ENCODE results near the gene COL3A1. TPM values are rescaled to one million over a fixed set of nuclear protein-coding genes. Genes with fewer than 3 reads are reported as not detected.

COL3A1 gene
- total RNA-seq, 5 donors from 2014 or later (not counting 1 experiment from before 2014, with no cell fraction given), result 0.79 to 2.0 (median 1.3) TPM; not detected in 2

DNA sequence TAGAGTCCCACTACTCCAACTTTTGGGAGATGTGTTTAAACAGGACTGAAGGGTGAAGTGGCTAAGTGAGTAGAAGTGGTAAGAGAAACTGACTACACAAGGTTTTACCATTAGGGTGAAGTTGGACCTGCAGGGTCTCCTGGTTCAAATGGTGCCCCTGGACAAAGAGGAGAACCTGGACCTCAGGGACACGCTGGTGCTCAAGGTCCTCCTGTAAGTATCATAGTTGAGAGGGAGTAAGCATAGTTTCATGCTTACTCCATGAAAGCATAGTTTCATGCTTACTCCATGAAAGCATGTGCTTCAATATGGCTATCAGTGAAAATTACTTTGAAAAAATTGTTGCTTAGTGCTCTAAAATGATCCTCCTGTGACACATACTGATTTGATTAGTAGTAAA is 19.1 kb downstream of the COL3A1 start:
- Histone ChIP-seq H3K36me3 (ENCODE audit: control insufficient read depth in 2 of 2, extremely low read depth in 1 of 2, insufficient read depth in 1 of 2, low read length in 1 of 2) (no peaks in the 10 kb centered on the region), H3K27me3 (replicated peaks in 1 of 2; ENCODE audit: control insufficient read depth in 2 of 2, extremely low read depth in 1 of 2, insufficient read depth in 2 of 2, low read length in 1 of 2) (no peaks in the 10 kb centered on the region), H3K27ac (ENCODE audit: low read length) (no peak overlapping the region), H3K4me1 (ENCODE audit: control insufficient read depth in 1 of 2, extremely low read depth in 1 of 2, insufficient read depth in 2 of 2, low read length in 2 of 2) (no peaks in the 10 kb centered on the region), H3K9me3 (no peaks in the 10 kb centered on the region), H3K4me3 (ENCODE audit: control insufficient read depth in 1 of 2, extremely low read depth in 1 of 2, low read length in 1 of 2) (no peak overlapping the region)
- H3K4me3 Mint-ChIP-seq, result no peak overlapping the region
- POLR2A ChIA-PET, result no interaction called here
- H3K36me3 Mint-ChIP-seq, result no peaks in the 10 kb centered on the region
- DNase-seq (no peak), ATAC-seq (replicated peaks in 1 of 4) (no peak)
- H3K27ac Mint-ChIP-seq, result no peak overlapping the region
- H3K4me1 Mint-ChIP-seq, result no peaks in the 10 kb centered on the region
- CTCF ChIA-PET, result no interaction called here
- no CpG with 5 or more reads among the region's 1 CpG for WGBS (ENCODE audit: insufficient coverage)
- peaks cover 0 to 1% of the 10 kb centered on the region in 2 donors for H3K27me3 Mint-ChIP-seq
- H3K9me3 Mint-ChIP-seq, result no peaks in the 10 kb centered on the region

DNA sequence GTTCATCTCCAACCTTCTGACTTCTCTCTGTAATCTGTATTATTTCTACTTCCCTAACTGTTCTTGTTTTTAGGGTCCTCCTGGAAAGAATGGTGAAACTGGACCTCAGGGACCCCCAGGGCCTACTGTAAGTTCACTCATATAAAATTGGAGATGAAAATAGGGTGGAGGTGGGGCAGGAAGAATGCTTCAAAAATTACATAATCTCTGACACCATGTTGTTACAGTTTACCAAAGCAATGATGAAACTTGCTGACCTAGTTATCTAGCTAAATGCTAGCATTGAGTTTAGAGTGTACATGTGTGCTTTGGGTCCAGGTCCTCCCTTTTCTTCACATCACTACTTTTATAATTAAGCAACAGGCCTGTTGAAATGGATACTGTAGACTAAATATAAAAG is 23.1 kb downstream of the COL3A1 start:
- H3K4me1 Mint-ChIP-seq, result no peaks in the 10 kb centered on the region
- no peak overlapping the region for H3K4me3 Mint-ChIP-seq
- no peak overlapping the region for H3K27ac Mint-ChIP-seq

DNA sequence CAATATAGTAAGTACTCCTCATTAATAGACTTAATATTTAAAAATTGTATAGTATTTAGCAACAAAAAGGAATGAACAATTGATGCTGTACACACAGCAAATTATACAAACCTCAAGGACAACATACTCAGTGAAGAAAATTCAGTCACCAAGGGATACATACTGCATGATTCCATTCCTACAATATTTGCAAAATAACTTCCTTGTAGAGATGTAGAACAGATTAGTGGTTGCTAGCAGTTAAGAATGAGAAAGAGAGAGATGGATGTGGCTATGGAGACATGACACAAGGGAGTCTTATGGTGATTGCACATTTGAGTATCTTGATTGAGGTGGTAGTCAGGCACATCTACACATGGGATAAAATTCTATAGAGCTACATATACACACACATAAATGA is 26.0 kb downstream of the COL3A1 start:
- ChIA-PET CTCF (no interaction called here), POLR2A (no interaction called here)
- Mint-ChIP-seq H3K4me1 (no peaks in the 10 kb centered on the region), H3K36me3 (no peaks in the 10 kb centered on the region), H3K27me3 (peaks cover 0 to 1% of the 10 kb centered on the region in 2 donors), H3K9me3 (no peaks in the 10 kb centered on the region), H3K4me3 (no peak overlapping the region), H3K27ac (no peak overlapping the region)
- Histone ChIP-seq H3K27me3 (replicated peaks in 1 of 2; ENCODE audit: control insufficient read depth in 2 of 2, extremely low read depth in 1 of 2, insufficient read depth in 2 of 2, low read length in 1 of 2) (no peaks in the 10 kb centered on the region), H3K4me3 (ENCODE audit: control insufficient read depth in 1 of 2, extremely low read depth in 1 of 2, low read length in 1 of 2) (no peak overlapping the region), H3K27ac (ENCODE audit: low read length) (no peak overlapping the region), H3K4me1 (ENCODE audit: control insufficient read depth in 1 of 2, extremely low read depth in 1 of 2, insufficient read depth in 2 of 2, low read length in 2 of 2) (no peaks in the 10 kb centered on the region), H3K9me3 (no peaks in the 10 kb centered on the region), H3K36me3 (ENCODE audit: control insufficient read depth in 2 of 2, extremely low read depth in 1 of 2, insufficient read depth in 1 of 2, low read length in 1 of 2) (no peaks in the 10 kb centered on the region)
- DNase-seq (no peak), ATAC-seq (replicated peaks in 1 of 4) (no peak)

More for the DNA sequence above, 23.1 kb downstream of the COL3A1 start:
- no peak for ATAC-seq (replicated peaks in 1 of 4)
- no peak overlapping the region for H3K4me3 ChIP-seq (ENCODE audit: control insufficient read depth in 1 of 2, extremely low read depth in 1 of 2, low read length in 1 of 2)
- no peak for DNase-seq
- Mint-ChIP-seq H3K9me3 (no peaks in the 10 kb centered on the region), H3K36me3 (no peaks in the 10 kb centered on the region), H3K27me3 (peaks cover 0 to 1% of the 10 kb centered on the region in 2 donors)
- H3K27me3 ChIP-seq (replicated peaks in 1 of 2; ENCODE audit: control insufficient read depth in 2 of 2, extremely low read depth in 1 of 2, insufficient read depth in 2 of 2, low read length in 1 of 2), result no peaks in the 10 kb centered on the region
- ChIA-PET CTCF (no interaction called here), POLR2A (no interaction called here)
- H3K27ac ChIP-seq (ENCODE audit: low read length), result no peak overlapping the region
- no peaks in the 10 kb centered on the region for H3K36me3 ChIP-seq (ENCODE audit: control insufficient read depth in 2 of 2, extremely low read depth in 1 of 2, insufficient read depth in 1 of 2, low read length in 1 of 2)
- H3K9me3 ChIP-seq, result no peaks in the 10 kb centered on the region
- no peaks in the 10 kb centered on the region for H3K4me1 ChIP-seq (ENCODE audit: control insufficient read depth in 1 of 2, extremely low read depth in 1 of 2, insufficient read depth in 2 of 2, low read length in 2 of 2)

- ATAC-seq (replicated peaks in 1 of 4), result no peak
- no peak for DNase-seq
- no peak overlapping the region for H3K27ac ChIP-seq (ENCODE audit: low read length)
- H3K9me3 ChIP-seq, result no peaks in the 10 kb centered on the region
- Mint-ChIP-seq H3K4me3 (no peak overlapping the region), H3K4me1 (no peaks in the 10 kb centered on the region), H3K27ac (no peak overlapping the region), H3K27me3 (peaks cover 1 to 6% of the 10 kb centered on the region in 2 donors), H3K9me3 (no peaks in the 10 kb centered on the region), H3K36me3 (no peaks in the 10 kb centered on the region)
- H3K36me3 ChIP-seq (ENCODE audit: control insufficient read depth in 2 of 2, extremely low read depth in 1 of 2, insufficient read depth in 1 of 2, low read length in 1 of 2), result no peaks in the 10 kb centered on the region
- CTCF ChIA-PET, result no interaction called here
- POLR2A ChIA-PET, result no interaction called here
- no CpG with 5 or more reads among the region's 1 CpG for WGBS (ENCODE audit: insufficient coverage)
- H3K27me3 ChIP-seq (replicated peaks in 1 of 2; ENCODE audit: control insufficient read depth in 2 of 2, extremely low read depth in 1 of 2, insufficient read depth in 2 of 2, low read length in 1 of 2), result no peaks in the 10 kb centered on the region
- no peak overlapping the region for H3K4me3 ChIP-seq (ENCODE audit: control insufficient read depth in 1 of 2, extremely low read depth in 1 of 2, low read length in 1 of 2)
- H3K4me1 ChIP-seq (ENCODE audit: control insufficient read depth in 1 of 2, extremely low read depth in 1 of 2, insufficient read depth in 2 of 2, low read length in 2 of 2), result no peaks in the 10 kb centered on the region
Observed at GRCh38 chr2:189002079-189002478, 27.9 kb downstream of the COL3A1 start.

DNA sequence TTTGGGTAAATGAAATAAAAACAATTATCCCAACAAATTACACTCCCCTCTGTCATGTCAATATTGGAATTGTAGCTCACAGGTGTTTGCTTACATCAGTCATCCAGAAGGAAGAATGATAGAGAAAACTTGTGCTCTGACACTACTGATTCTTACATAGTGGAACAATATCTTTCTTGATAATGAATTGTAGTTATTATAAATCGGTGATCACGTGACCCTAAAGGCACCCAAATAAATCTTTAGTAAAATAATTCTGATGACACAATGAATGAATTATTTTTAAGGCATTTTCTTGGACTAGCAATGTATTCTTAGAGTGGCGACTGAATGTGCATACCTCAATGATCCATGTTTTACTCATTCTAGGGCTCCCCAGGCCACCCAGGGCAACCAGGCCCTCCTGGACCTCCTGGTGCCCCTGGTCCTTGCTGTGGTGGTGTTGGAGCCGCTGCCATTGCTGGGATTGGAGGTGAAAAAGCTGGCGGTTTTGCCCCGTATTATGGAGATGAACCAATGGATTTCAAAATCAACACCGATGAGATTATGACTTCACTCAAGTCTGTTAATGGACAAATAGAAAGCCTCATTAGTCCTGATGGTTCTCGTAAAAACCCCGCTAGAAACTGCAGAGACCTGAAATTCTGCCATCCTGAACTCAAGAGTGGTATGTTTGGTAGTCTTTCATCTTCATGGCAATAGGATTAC is 34.5 kb downstream of the COL3A1 start:
- H3K36me3 ChIP-seq (ENCODE audit: control insufficient read depth in 2 of 2, extremely low read depth in 1 of 2, insufficient read depth in 1 of 2, low read length in 1 of 2), result no peaks in the 10 kb centered on the region
- DNase-seq (no peak), ATAC-seq (replicated peaks in 1 of 4) (no peak)
- POLR2A ChIA-PET, result no interaction called here
- Mint-ChIP-seq H3K4me1 (no peaks in the 10 kb centered on the region), H3K4me3 (no peak overlapping the region), H3K27ac (no peak overlapping the region), H3K36me3 (no peaks in the 10 kb centered on the region), H3K9me3 (no peaks in the 10 kb centered on the region), H3K27me3 (peaks cover 0 to 6% of the 10 kb centered on the region in 2 donors)
- 88% methylated on average over 4 of the region's 9 CpGs for WGBS (ENCODE audit: insufficient coverage)
- H3K27ac ChIP-seq (ENCODE audit: low read length), result no peak overlapping the region
- CTCF ChIA-PET, result no interaction called here
- H3K4me3 ChIP-seq (ENCODE audit: control insufficient read depth in 1 of 2, extremely low read depth in 1 of 2, low read length in 1 of 2), result no peak overlapping the region
- no peaks in the 10 kb centered on the region for H3K27me3 ChIP-seq (replicated peaks in 1 of 2; ENCODE audit: control insufficient read depth in 2 of 2, extremely low read depth in 1 of 2, insufficient read depth in 2 of 2, low read length in 1 of 2)
- no peaks in the 10 kb centered on the region for H3K9me3 ChIP-seq
- no peaks in the 10 kb centered on the region for H3K4me1 ChIP-seq (ENCODE audit: control insufficient read depth in 1 of 2, extremely low read depth in 1 of 2, insufficient read depth in 2 of 2, low read length in 2 of 2)

DNA sequence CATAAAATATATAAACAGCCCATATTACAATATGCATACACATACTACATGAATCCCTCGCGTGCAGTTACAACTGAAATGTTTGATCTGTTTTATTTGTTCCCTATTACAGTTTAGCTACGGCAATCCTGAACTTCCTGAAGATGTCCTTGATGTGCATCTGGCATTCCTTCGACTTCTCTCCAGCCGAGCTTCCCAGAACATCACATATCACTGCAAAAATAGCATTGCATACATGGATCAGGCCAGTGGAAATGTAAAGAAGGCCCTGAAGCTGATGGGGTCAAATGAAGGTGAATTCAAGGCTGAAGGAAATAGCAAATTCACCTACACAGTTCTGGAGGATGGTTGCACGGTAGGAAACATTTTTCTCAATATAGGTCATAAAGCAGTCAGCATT is 36.4 kb downstream of the COL3A1 start:
- Histone ChIP-seq H3K27me3 (replicated peaks in 1 of 2; ENCODE audit: control insufficient read depth in 2 of 2, extremely low read depth in 1 of 2, insufficient read depth in 2 of 2, low read length in 1 of 2) (no peaks in the 10 kb centered on the region), H3K36me3 (ENCODE audit: control insufficient read depth in 2 of 2, extremely low read depth in 1 of 2, insufficient read depth in 1 of 2, low read length in 1 of 2) (no peaks in the 10 kb centered on the region), H3K4me1 (ENCODE audit: control insufficient read depth in 1 of 2, extremely low read depth in 1 of 2, insufficient read depth in 2 of 2, low read length in 2 of 2) (no peaks in the 10 kb centered on the region), H3K27ac (ENCODE audit: low read length) (no peak overlapping the region), H3K4me3 (ENCODE audit: control insufficient read depth in 1 of 2, extremely low read depth in 1 of 2, low read length in 1 of 2) (no peak overlapping the region), H3K9me3 (no peaks in the 10 kb centered on the region)
- Mint-ChIP-seq H3K4me3 (no peak overlapping the region), H3K27ac (no peak overlapping the region), H3K9me3 (no peaks in the 10 kb centered on the region), H3K36me3 (no peaks in the 10 kb centered on the region), H3K4me1 (no peaks in the 10 kb centered on the region), H3K27me3 (peaks cover 0 to 6% of the 10 kb centered on the region in 2 donors)
- DNase-seq (no peak), ATAC-seq (replicated peaks in 1 of 4) (no peak)
- CTCF ChIA-PET, result no interaction called here
- WGBS (ENCODE audit: insufficient coverage), result no CpG with 5 or more reads among the region's 6 CpGs
- POLR2A ChIA-PET, result no interaction called here

GRCh38 chr2:189012351-189012750 is 38.2 kb downstream of the COL3A1 start:
- no peaks in the 10 kb centered on the region for H3K9me3 Mint-ChIP-seq
- H3K36me3 Mint-ChIP-seq, result no peaks in the 10 kb centered on the region
- ChIA-PET CTCF (no interaction called here), POLR2A (no interaction called here)
- no peaks in the 10 kb centered on the region for H3K4me1 Mint-ChIP-seq
- no peak for ATAC-seq (replicated peaks in 1 of 4)
- no peak overlapping the region for H3K27ac Mint-ChIP-seq
- DNase-seq, result no peak
- WGBS (ENCODE audit: insufficient coverage), result no CpG with 5 or more reads among the region's 1 CpG
- Histone ChIP-seq H3K36me3 (ENCODE audit: control insufficient read depth in 2 of 2, extremely low read depth in 1 of 2, insufficient read depth in 1 of 2, low read length in 1 of 2) (no peaks in the 10 kb centered on the region), H3K27ac (ENCODE audit: low read length) (no peak overlapping the region), H3K4me1 (ENCODE audit: control insufficient read depth in 1 of 2, extremely low read depth in 1 of 2, insufficient read depth in 2 of 2, low read length in 2 of 2) (no peaks in the 10 kb centered on the region), H3K27me3 (replicated peaks in 1 of 2; ENCODE audit: control insufficient read depth in 2 of 2, extremely low read depth in 1 of 2, insufficient read depth in 2 of 2, low read length in 1 of 2) (no peaks in the 10 kb centered on the region), H3K4me3 (ENCODE audit: control insufficient read depth in 1 of 2, extremely low read depth in 1 of 2, low read length in 1 of 2) (no peak overlapping the region), H3K9me3 (no peaks in the 10 kb centered on the region)
- no peak overlapping the region for H3K4me3 Mint-ChIP-seq
- peaks cover 0 to 3% of the 10 kb centered on the region in 2 donors for H3K27me3 Mint-ChIP-seq
